Measurements from ENCODE around the gene EPB42.
A peak's percentile ranks its signal among the peaks of the same experiment; 100 is the strongest.

Gene EPB42

GRCh38 chr15:43253431-43254403, 32.9 kb upstream of the EPB42 start:
- CTCF ChIA-PET = interaction anchor here (0.6 to 1.8 kb wide), 4 partner anchors 11 to 32 kb away, joined by 4 to 7 read pairs (median 5); no protein-coding TSS in a partner anchor
- no peak for TF ChIP-seq CTCF (IDR thresholded peaks at IDR 0.05; ENCODE audit: insufficient read depth, low read length, missing control alignments)
- H3K4me3 ChIP-seq (ENCODE audit: low read depth, low read length) = no peak overlapping the region
- POLR2A ChIA-PET = no interaction called here
- DNase-seq (ENCODE audit: low read depth, low spot score) = no peak

GRCh38 chr15:43251871-43252250, 31.0 kb upstream of the EPB42 start:
- H3K4me3 ChIP-seq (ENCODE audit: low read depth, low read length) = no peak overlapping the region
- ChIA-PET POLR2A (no interaction called here), CTCF (interaction anchor here (1.3 to 2.0 kb wide), 3 partner anchors 9 to 36 kb away, joined by 3 to 8 read pairs (median 3); no protein-coding TSS in a partner anchor)
- DNase-seq (ENCODE audit: low read depth, low spot score) = no peak
- TF ChIP-seq CTCF (IDR thresholded peaks at IDR 0.05; ENCODE audit: insufficient read depth, low read length, missing control alignments) = no peak

- DNase-seq (ENCODE audit: low read depth, low spot score) = no peak
- CTCF ChIA-PET = interaction anchor here (1.3 to 2.0 kb wide), 4 partner anchors 10 to 37 kb away, joined by 3 to 8 read pairs (median 4); no protein-coding TSS in a partner anchor
- no peak for TF ChIP-seq CTCF (IDR thresholded peaks at IDR 0.05; ENCODE audit: insufficient read depth, low read length, missing control alignments)
- no peak overlapping the region for H3K4me3 ChIP-seq (ENCODE audit: low read depth, low read length)
- POLR2A ChIA-PET = no interaction called here
These were observed 30.5 kb upstream of the EPB42 start for GRCh38 chr15:43251185-43251870.

GRCh38 chr15:43250785-43251184, 30.0 kb upstream of the EPB42 start:
- CTCF ChIA-PET = interaction anchor here (1.3 to 2.0 kb wide), 4 partner anchors 10 to 37 kb away, joined by 3 to 8 read pairs (median 4); no protein-coding TSS in a partner anchor
- H3K4me3 ChIP-seq (ENCODE audit: low read depth, low read length) = no peak overlapping the region
- TF ChIP-seq CTCF (IDR thresholded peaks at IDR 0.05; ENCODE audit: insufficient read depth, low read length, missing control alignments) = no peak
- POLR2A ChIA-PET = no interaction called here
- DNase-seq (ENCODE audit: low read depth, low spot score) = no peak

GRCh38 chr15:43249699-43250203, 28.9 kb upstream of the EPB42 start:
- TF ChIP-seq CTCF (IDR thresholded peaks at IDR 0.05; ENCODE audit: insufficient read depth, low read length, missing control alignments) = no peak
- ChIA-PET CTCF (interaction anchor here (1.3 kb wide), 1 partner anchor 35 kb away, joined by 4 read pairs; no protein-coding TSS in a partner anchor), POLR2A (no interaction called here)
- DNase-seq (ENCODE audit: low read depth, low spot score) = peak; percentile 24
- H3K4me3 ChIP-seq (ENCODE audit: low read depth, low read length) = no peak overlapping the region

GRCh38 chr15:43249236-43249635, 28.4 kb upstream of the EPB42 start:
- no peak for TF ChIP-seq CTCF (IDR thresholded peaks at IDR 0.05; ENCODE audit: insufficient read depth, low read length, missing control alignments)
- ChIA-PET POLR2A (no interaction called here), CTCF (no interaction called here)
- no peak for DNase-seq (ENCODE audit: low read depth, low spot score)
- H3K4me3 ChIP-seq (ENCODE audit: low read depth, low read length) = no peak overlapping the region

Data from AG04449 (cell line).